PC-9 (cell line): Measurements from ENCODE around the gene FANCG. TPM values are rescaled to one million over a fixed set of nuclear protein-coding genes. Genes with fewer than 3 reads are reported as not detected.

Experiments
- BruUV-seq: library from RNA; stranded (reverse); fragments of 400-500 nt; replicated peaks from 2 replicates; lab custom pipeline; 2021; lab: Mats Ljungman, UMichigan
- CTCF ChIA-PET: fragments of 300-600 bp; sonication (Branson Sonifier 250); formaldehyde crosslinking; loops from one replicate; lab custom pipeline; 2022; ENCODE audit warnings: antibody characterized with exemption; lab: Charles Lee
- POLR2A ChIA-PET: fragments of 300-600 bp; sonication (Branson Sonifier 250); formaldehyde crosslinking; loops from one replicate; lab custom pipeline; 2022; ENCODE audit warnings: antibody characterized with exemption; ENCODE audit not compliant: unreplicated experiment; lab: Charles Lee
- DNase-seq, 2 experiments: peaks; one replicate each; pipeline versions ENCODE4 v3.0.0 to v3.0.0-alpha.2; 2015 to 2022; ENCODE audit warnings: mixed read lengths in 1 of 2
- H2AFZ ChIP-seq: fragments of 200-600 bp; sonication (generic); 2 replicates; pipeline ENCODE4 v1.8.1; 2017; ENCODE audit warnings: antibody characterized with exemption
- H3F3A ChIP-seq: fragments of 200-600 bp; sonication (generic); 2 replicates; pipeline ENCODE4 v1.8.1; 2017; ENCODE audit warnings: antibody characterized with exemption, mild to moderate bottlenecking, low read depth; ENCODE audit not compliant: insufficient read depth
- H3K27ac ChIP-seq: fragments of 200-600 bp; sonication (generic); 2 replicates; pipeline ENCODE4 v1.6.1; 2016; ENCODE audit warnings: mixed run types
- H3K27me3 ChIP-seq: fragments of 200-600 bp; sonication (generic); 2 replicates; pipeline ENCODE4 v1.6.1; 2016; ENCODE audit warnings: low read depth, mixed run types; ENCODE audit not compliant: insufficient read depth
- H3K36me3 ChIP-seq: fragments of 200-600 bp; sonication (generic); 2 replicates; pipeline ENCODE4 v1.6.1; 2016; ENCODE audit warnings: low read depth, mixed run types
- H3K4me1 ChIP-seq: fragments of 200-600 bp; sonication (generic); replicated peaks from 2 replicates; pipeline ENCODE4 v1.6.1; 2016; ENCODE audit warnings: mixed run types; ENCODE audit not compliant: insufficient read depth
- H3K4me2 ChIP-seq: fragments of 200-600 bp; sonication (generic); 2 replicates; pipeline ENCODE4 v1.6.1; 2017; ENCODE audit warnings: mixed run types
- H3K4me3 ChIP-seq: fragments of 200-600 bp; sonication (generic); 2 replicates; pipeline ENCODE4 v1.6.1; 2016; ENCODE audit warnings: mixed run types
- H3K79me2 ChIP-seq: fragments of 200-600 bp; sonication (generic); 2 replicates; pipeline ENCODE4 v1.6.1; 2017; ENCODE audit warnings: low read depth, mixed run types
- H3K9me2 ChIP-seq: fragments of 200-600 bp; sonication (generic); 2 replicates; pipeline ENCODE4 v1.8.1; 2017; ENCODE audit warnings: mild to moderate bottlenecking; ENCODE audit not compliant: insufficient read depth
- H3K9me3 ChIP-seq: fragments of 200-600 bp; sonication (generic); 2 replicates; pipeline ENCODE4 v1.8.1; 2016; ENCODE audit warnings: low read depth; ENCODE audit not compliant: insufficient read depth
- H4K20me1 ChIP-seq: fragments of 200-600 bp; sonication (generic); 2 replicates; pipeline ENCODE4 v1.8.1; 2017; ENCODE audit not compliant: insufficient read depth
- CTCF ChIP-seq: fragments of 200-600 bp; sonication (generic); conservative IDR thresholded peaks from 2 replicates; pipeline ENCODE4 v1.6.1; 2017; ENCODE audit warnings: mixed run types, antibody characterized with exemption, mild to moderate bottlenecking, moderate library complexity
- EZH2 ChIP-seq: fragments of 200-600 bp; sonication (generic); IDR thresholded peaks from 2 replicates; pipeline ENCODE4 v1.8.0; 2017; ENCODE audit warnings: antibody characterized with exemption, low read depth
- intact Hi-C: fragments of 100-400 bp; cut with micrococcal nuclease; formaldehyde crosslinking; loops from one replicate; pipeline ENCODE4 v1.10.0; 2022; ENCODE audit not compliant: unreplicated experiment
- total RNA-seq: library from RNA; stranded (reverse); gene quantifications from 2 replicates; pipeline ENCODE4 v1.2.3, GENCODE V29; 2021

Gene FANCG
- total RNA-seq, 1 experiment from 2014 or later = 45.3 TPM

GRCh38 chr9:35056571-35057270, 23.0 kb downstream of the FANCG start:
- H3K9me2 ChIP-seq = no peaks in the 10 kb centered on the region
- H3K4me1 ChIP-seq = no peaks in the 10 kb centered on the region
- H3K27ac ChIP-seq = no peak overlapping the region
- no peak overlapping the region for H3K4me2 ChIP-seq
- intact Hi-C loops = no loop called here
- no peaks in the 10 kb centered on the region for H3K27me3 ChIP-seq
- H2AFZ ChIP-seq = no peak overlapping the region
- H3F3A ChIP-seq = peaks cover 23% of the 10 kb centered on the region; the same call in 1 of the 2 replicates
- no peak for DNase-seq
- POLR2A ChIA-PET = no interaction called here
- TF ChIP-seq CTCF = no peak
- no peak for TF ChIP-seq EZH2
- H4K20me1 ChIP-seq = peaks cover 9% of the 10 kb centered on the region
- no peaks in the 10 kb centered on the region for H3K79me2 ChIP-seq
- no peaks in the 10 kb centered on the region for H3K9me3 ChIP-seq
- H3K4me3 ChIP-seq = no peak overlapping the region
- CTCF ChIA-PET = no interaction called here
- peaks cover 11% of the 10 kb centered on the region; the same call in 1 of the 2 replicates for H3K36me3 ChIP-seq
- TSS peak; percentile 9 for BruUV-seq

GRCh38 chr9:35054871-35055644, 24.7 kb downstream of the FANCG start:
- H3K27me3 ChIP-seq = no peaks in the 10 kb centered on the region
- H3K79me2 ChIP-seq = no peaks in the 10 kb centered on the region
- H2AFZ ChIP-seq = no peak overlapping the region
- peaks cover 19% of the 10 kb centered on the region; the same call in 1 of the 2 replicates for H3F3A ChIP-seq
- H3K27ac ChIP-seq = no peak overlapping the region
- no peak for TF ChIP-seq EZH2
- no peak for TF ChIP-seq CTCF
- CTCF ChIA-PET = no interaction called here
- peaks cover 11% of the 10 kb centered on the region; the same call in 1 of the 2 replicates for H3K36me3 ChIP-seq
- POLR2A ChIA-PET = no interaction called here
- H3K4me1 ChIP-seq = no peaks in the 10 kb centered on the region
- no peak overlapping the region for H3K4me2 ChIP-seq
- H3K9me3 ChIP-seq = no peaks in the 10 kb centered on the region
- H3K4me3 ChIP-seq = no peak overlapping the region
- peaks cover 5% of the 10 kb centered on the region; the same call in 1 of the 2 replicates for H4K20me1 ChIP-seq
- intact Hi-C loops = no loop called here
- DNase-seq = no peak
- TSS peak; percentile 8 for BruUV-seq
- no peaks in the 10 kb centered on the region for H3K9me2 ChIP-seq

GRCh38 chr9:35054185-35054835, 25.4 kb downstream of the FANCG start:
- H3K9me2 ChIP-seq = no peaks in the 10 kb centered on the region
- CTCF ChIA-PET = no interaction called here
- no peak for TF ChIP-seq CTCF
- TF ChIP-seq EZH2 = no peak
- H3K4me2 ChIP-seq = no peak overlapping the region
- H3K4me1 ChIP-seq = no peaks in the 10 kb centered on the region
- DNase-seq = no peak
- H3K79me2 ChIP-seq = no peaks in the 10 kb centered on the region
- H3K9me3 ChIP-seq = no peaks in the 10 kb centered on the region
- POLR2A ChIA-PET = interaction anchor here (0.7 kb wide), 1 partner anchor 9 kb away, joined by 12 read pairs; no protein-coding TSS in a partner anchor
- intact Hi-C loops = no loop called here
- H3K27me3 ChIP-seq = no peaks in the 10 kb centered on the region
- BruUV-seq = no TSS peak
- no peak overlapping the region for H2AFZ ChIP-seq
- no peak overlapping the region for H3K4me3 ChIP-seq
- peaks cover 19% of the 10 kb centered on the region; the same call in 1 of the 2 replicates for H3F3A ChIP-seq
- H3K36me3 ChIP-seq = peaks cover 11% of the 10 kb centered on the region; the same call in 1 of the 2 replicates
- peaks cover 4% of the 10 kb centered on the region; the same call in 1 of the 2 replicates for H4K20me1 ChIP-seq
- no peak overlapping the region for H3K27ac ChIP-seq
